A549 (cell line): ENCODE measurements around the gene RPS2. TPM values are rescaled to one million over a fixed set of nuclear protein-coding genes. Genes with fewer than 3 reads are reported as not detected.
A peak's percentile ranks its signal among the peaks of the same experiment; 100 is the strongest.

Source experiments
- ATAC-seq, 2 experiments: fragments of 200-7000 bp in 1 of 2; fragments of >200 bp in 1 of 2; cut with Nextera tagmentation in 1 of 2; cut with Tn5 transposase in 1 of 2; 3 replicates each; pipeline versions ENCODE4 v1.8.0 to v1.9.1; 2018 to 2020; ENCODE audit warnings: mild to moderate bottlenecking in 1 of 2, moderate library complexity in 1 of 2
- CTCF ChIA-PET: fragments of 300-600 bp; sonication (Branson Sonifier 250); formaldehyde crosslinking; extraction: SDS; loops from one replicate; lab custom pipeline; 2021; ENCODE audit warnings: antibody characterized with exemption, inconsistent platforms; lab: Yijun Ruan, JAX
- POLR2A ChIA-PET: fragments of 350-600 bp; formaldehyde crosslinking; extraction: SDS; loops from one replicate; lab custom pipeline; 2021; ENCODE audit warnings: antibody characterized with exemption, inconsistent platforms; lab: Yijun Ruan, JAX
- DNase-seq, 2 experiments: peaks; one replicate each; pipeline versions ENCODE4 v3.0.0 to v3.0.0-alpha.2; 2011 to 2016; ENCODE audit warnings: low read depth in 1 of 2, low spot score in 1 of 2
- FAIRE-seq: peaks from 2 replicates; lab custom pipeline; 2011; peaks lifted over from hg19 to GRCh38; lab: Jason Lieb, UNC
- H3K27ac ChIP-seq, 2 experiments: fragments of >200 bp; sonication (Bioruptor Twin); formaldehyde crosslinking; 3 replicates each; pipeline ENCODE4 v1.5.1; 2016 to 2017
- H3K4me1 ChIP-seq: fragments of >200 bp; sonication (Bioruptor Twin); formaldehyde crosslinking; 3 replicates; pipeline ENCODE4 v1.6.1; 2016
- H3K4me2 ChIP-seq: fragments of >200 bp; sonication (Bioruptor Twin); formaldehyde crosslinking; 3 replicates; pipeline ENCODE4 v1.6.1; 2016
- H3K4me3 ChIP-seq: fragments of >200 bp; sonication (Bioruptor Twin); formaldehyde crosslinking; 3 replicates; pipeline ENCODE4 v1.5.1; 2016
- H3K9me3 ChIP-seq: fragments of >200 bp; sonication (Bioruptor Twin); formaldehyde crosslinking; 3 replicates; pipeline ENCODE4 v1.6.1; 2016
- ATOH8 ChIP-seq: fragments of 250-450 bp; sonication (Bioruptor Pico); IDR thresholded peaks from 2 replicates; pipeline ENCODE4 v1.5.0; 2020; ENCODE audit warnings: low read depth, mild to moderate bottlenecking, moderate library complexity
- CBX8 ChIP-seq: fragments of 200-600 bp; sonication (generic); IDR thresholded peaks from 2 replicates; pipeline ENCODE4 v1.6.1; 2016
- CHD2 ChIP-seq: fragments of 150-350 bp; IDR thresholded peaks from 2 replicates; pipeline ENCODE4 v1.6.1; 2014; ENCODE audit warnings: low read length; ENCODE audit not compliant: partially characterized antibody
- CTCF ChIP-seq: fragments of >200 bp; sonication (Bioruptor Twin); formaldehyde crosslinking; IDR thresholded peaks from 3 replicates; pipeline ENCODE4 v1.5.1; 2016
- E2F6 ChIP-seq: IDR thresholded peaks from 2 replicates; pipeline ENCODE4 v1.6.1; 2012; ENCODE audit warnings: low read depth, borderline replicate concordance
- ELK1 ChIP-seq: fragments of 150-350 bp; IDR thresholded peaks from 2 replicates; pipeline ENCODE4 v1.6.1; 2014; ENCODE audit warnings: low read depth, mild to moderate bottlenecking, low read length
- HOXB13 ChIP-seq: fragments of 250-450 bp; sonication (Bioruptor Pico); IDR thresholded peaks from 2 replicates; pipeline ENCODE4 v1.5.0; 2020; ENCODE audit warnings: low read depth, mild to moderate bottlenecking, moderate library complexity
- HOXB5 ChIP-seq: fragments of 250-450 bp; sonication (Bioruptor Pico); IDR thresholded peaks from 2 replicates; pipeline ENCODE4 v1.5.0; 2020; ENCODE audit warnings: mild to moderate bottlenecking, moderate library complexity
- JUNB ChIP-seq: fragments of >200 bp; sonication (Bioruptor Twin); formaldehyde crosslinking; IDR thresholded peaks from 2 replicates; pipeline ENCODE4 v1.6.1; 2016
- KDM1A ChIP-seq: fragments of 200-600 bp; sonication (generic); IDR thresholded peaks from 2 replicates; pipeline ENCODE4 v1.6.1; 2016; ENCODE audit warnings: low read depth, mild to moderate bottlenecking
- MAFK ChIP-seq: fragments of 450-650 bp; IDR thresholded peaks from 2 replicates; pipeline ENCODE4 v1.6.1; 2014; ENCODE audit not compliant: partially characterized antibody
- MAZ ChIP-seq: fragments of 150-350 bp; IDR thresholded peaks from 2 replicates; pipeline ENCODE4 v1.6.1; 2014; ENCODE audit warnings: antibody characterized with exemption, low read depth, low read length, borderline replicate concordance
- MYC ChIP-seq: IDR thresholded peaks from 2 replicates; pipeline ENCODE4 v1.6.1; 2012; ENCODE audit warnings: mild to moderate bottlenecking, inconsistent platforms, low read length, improper control_type of control experiment, borderline replicate concordance
- NPAS2 ChIP-seq: fragments of 250-450 bp; sonication (Bioruptor Pico); IDR thresholded peaks from 2 replicates; pipeline ENCODE4 v1.8.0; 2022; ENCODE audit warnings: mild to moderate bottlenecking, moderate library complexity, borderline replicate concordance
- NR3C1 ChIP-seq: fragments of >200 bp; sonication (Bioruptor Twin); formaldehyde crosslinking; IDR thresholded peaks from 3 replicates; pipeline ENCODE4 v1.6.1; 2017
- RAD21 ChIP-seq, 2 experiments: fragments of >200 bp in 1 of 2; sonication (Bioruptor Twin) in 1 of 2; formaldehyde crosslinking in 1 of 2; IDR thresholded peaks in 1 of 2; conservative IDR thresholded peaks in 1 of 2; 2 replicates in 1 of 2; 3 replicates in 1 of 2; pipeline ENCODE4 v1.6.1; 2012 to 2018; ENCODE audit warnings: inconsistent platforms in 1 of 2
- RCOR1 ChIP-seq: fragments of 150-350 bp; IDR thresholded peaks from 2 replicates; pipeline ENCODE4 v1.6.1; 2014; ENCODE audit warnings: antibody characterized with exemption, low read length, low read depth
- REST ChIP-seq: fragments of 200-600 bp; sonication (generic); IDR thresholded peaks from 2 replicates; pipeline ENCODE4 v1.6.1; 2016; ENCODE audit warnings: antibody characterized with exemption, mild to moderate bottlenecking, moderate library complexity
- RFX5 ChIP-seq: fragments of 450-650 bp; IDR thresholded peaks from 2 replicates; pipeline ENCODE4 v1.7.1; 2014; ENCODE audit warnings: antibody characterized with exemption, mild to moderate bottlenecking, moderate library complexity
- SMC3 ChIP-seq: fragments of >200 bp; sonication (Bioruptor Twin); formaldehyde crosslinking; IDR thresholded peaks from 3 replicates; pipeline ENCODE4 v1.6.1; 2018; ENCODE audit warnings: inconsistent platforms
- ZFP36 ChIP-seq: fragments of 450-650 bp; IDR thresholded peaks from 2 replicates; pipeline ENCODE4 v1.6.1; 2014; ENCODE audit warnings: borderline replicate concordance; ENCODE audit not compliant: partially characterized antibody
- WGBS: methylation state at CpG from one replicate; pipeline ENCODE4 v1.1.6; 2017; ENCODE audit errors: missing lambda C conversion rate; 5-methylcytosine and 5-hydroxymethylcytosine counted together
- polyA plus RNA-seq, 4 experiments: library from polyadenylated mRNA; depleted of rRNA in 3 of 4; stranded (reverse); fragments of >200 nt; fragmentation: RNase III in 1 of 4; extraction: RNeasy Plus Mini Kit Qiagen cat#74134 plus additional on column Dnase treatment in 1 of 4; gene quantifications; 2 replicates in 3 of 4; 3 replicates in 1 of 4; pipeline ENCODE4 v1.2.3, GENCODE V29; 2011 to 2017

The RPS2 gene
- polyA plus RNA-seq, 2 of the 4 experiments (the other 2 are of a cell fraction), result 2,621 to 3,626 TPM

GRCh38 chr16:1930338-1930720 is 34.3 kb downstream of the RPS2 start:
- FAIRE-seq, result no peak
- H3K9me3 ChIP-seq, result no peaks in the 10 kb centered on the region
- TF ChIP-seq MAFK (no peak), ZFP36 (no peak), JUNB (no peak), RFX5 (no peak), RCOR1 (no peak), CBX8 (no peak), MYC (no peak), NR3C1 (no peak), E2F6 (no peak), CTCF (no peak), MAZ (no peak), KDM1A (no peak), HOXB13 (CRISPR knock-in tag) (no peak), NPAS2 (CRISPR knock-in tag) (no peak), CHD2 (no peak)
- ChIA-PET POLR2A (no interaction called here), CTCF (interaction anchor here (0.6 to 12.9 kb wide), 24 partner anchors 10 to 288 kb away, joined by 3 to 396 read pairs (median 6); partner anchors contain the start of genes MEIOB and MSRB1)
- H3K4me3 ChIP-seq, result no peak overlapping the region
- peaks cover 45% of the 10 kb centered on the region for H3K4me1 ChIP-seq
- no peak for DNase-seq
- 88% methylated on average over 10 of the region's 10 CpGs for WGBS
- peak overlapping the region; percentile 98 to 99; a peak in 5 of 6 replicates for H3K27ac ChIP-seq
- no peak overlapping the region for H3K4me2 ChIP-seq
- ATAC-seq, result no peak

- DNase-seq (peak; percentile 82 to 88), ATAC-seq (peak; percentile 82 to 84), FAIRE-seq (no peak)
- Histone ChIP-seq H3K4me3 (peak overlapping the region; percentile 65), H3K27ac (peak overlapping the region; percentile 98 to 99), H3K4me1 (peaks cover 40% of the 10 kb centered on the region), H3K9me3 (no peaks in the 10 kb centered on the region), H3K4me2 (peak overlapping the region; percentile 97)
- ChIA-PET CTCF (interaction anchor here (0.6 to 12.9 kb wide), 31 partner anchors 10 to 550 kb away, joined by 3 to 396 read pairs (median 4); partner anchors contain the start of genes MEIOB, MSRB1, NUBP2 and SPSB3), POLR2A (interaction anchor here (0.8 to 1.3 kb wide), 6 partner anchors 13 to 64 kb away, joined by 3 to 11 read pairs (median 3); partner anchors contain the start of gene MSRB1)
- 56% methylated on average over 12 of the region's 70 CpGs for WGBS
- peak; percentile 90 for TF ChIP-seq HOXB13 (CRISPR knock-in tag)
- no peak for TF ChIP-seq ELK1
- TF ChIP-seq RAD21 (conservative IDR thresholded peaks at IDR 0.05 in 1 of 2, IDR thresholded peaks at IDR 0.05 in 1 of 2), result peak; percentile 87 to 99
- no peak for TF ChIP-seq REST
- TF ChIP-seq CTCF, result peak; percentile 97
- TF ChIP-seq HOXB5 (CRISPR knock-in tag), result peak; percentile 91
- no peak for TF ChIP-seq CHD2
- TF ChIP-seq MYC, result peak; percentile 88
- no peak for TF ChIP-seq ZFP36
- TF ChIP-seq ATOH8 (CRISPR knock-in tag), result peak; percentile 95
- TF ChIP-seq SMC3, result peak; percentile 99
Measured at GRCh38 chr16:1929578-1930337, 34.9 kb downstream of the RPS2 start.
